Prostate gland (tissue), 2 donors: ENCODE results near the gene DIS3L2. TPM values are rescaled to one million over a fixed set of nuclear protein-coding genes. Genes with fewer than 3 reads are reported as not detected.

ENCODE experiments used
- DNase-seq: peaks from one replicate; pipeline ENCODE4 v3.0.0-alpha.2; 2019; ENCODE audit warnings: low spot score
- H3K27ac ChIP-seq, 2 donors: fragments of 200-600 bp; sonication (generic); 2 replicates each; pipeline ENCODE4 v1.5.1; 2017 to 2019
- H3K27me3 ChIP-seq: fragments of 200-600 bp; sonication (generic); replicated peaks from 2 replicates; pipeline ENCODE4 v1.5.1; 2019; ENCODE audit not compliant: insufficient read depth
- H3K36me3 ChIP-seq, 2 donors: fragments of 200-600 bp; sonication (generic); 1 replicate in 1 of 2; 2 replicates in 1 of 2; pipeline versions ENCODE4 v1.5.1 to v1.8.1; 2017 to 2019
- H3K4me1 ChIP-seq: fragments of 200-600 bp; sonication (generic); replicated peaks from 2 replicates; pipeline ENCODE4 v1.5.1; 2019
- H3K4me3 ChIP-seq, 2 donors: fragments of 200-600 bp; sonication (generic); 2 replicates each; pipeline ENCODE4 v1.5.1; 2017 to 2019
- H3K9me3 ChIP-seq: fragments of 200-600 bp; sonication (generic); 2 replicates; pipeline ENCODE4 v1.5.1; 2017
- CTCF ChIP-seq, 4 experiments: fragments of 200-600 bp in 2 of 4; fragments of 450-650 bp in 2 of 4; sonication (generic) in 2 of 4; IDR thresholded peaks; 1 replicate in 3 of 4; 2 replicates in 1 of 4; pipeline ENCODE4 v1.5.1; 2016 to 2019; ENCODE audit warnings: antibody characterized with exemption in 4 of 4, mild to moderate bottlenecking in 2 of 4, moderate library complexity in 2 of 4
- POLR2A ChIP-seq: fragments of 450-650 bp; IDR thresholded peaks from one replicate; pipeline ENCODE4 v1.6.1; 2016; ENCODE audit warnings: antibody characterized with exemption, mild to moderate bottlenecking
- POLR2AphosphoS5 ChIP-seq: sonication (generic); formaldehyde crosslinking; IDR thresholded peaks from one replicate; pipeline ENCODE4 v1.6.1; 2017; ENCODE audit warnings: antibody characterized with exemption
- WGBS: methylation state at CpG from one replicate; pipeline ENCODE4 v1.1.5; 2018; 5-methylcytosine and 5-hydroxymethylcytosine counted together
- intact Hi-C: fragments of 100-400 bp; cut with DNase I; formaldehyde crosslinking; loops from one replicate; pipeline ENCODE4 v1.14.2; 2022
- total RNA-seq, 2 donors: library from RNA; depleted of rRNA; stranded (reverse); fragments of >200 nt; gene quantifications; one replicate each; pipeline ENCODE4 v1.1.0, GENCODE V29; 2016

Gene DIS3L2
- total RNA-seq, 2 donors from 2014 or later: 30.1 to 71.3 TPM

DNA sequence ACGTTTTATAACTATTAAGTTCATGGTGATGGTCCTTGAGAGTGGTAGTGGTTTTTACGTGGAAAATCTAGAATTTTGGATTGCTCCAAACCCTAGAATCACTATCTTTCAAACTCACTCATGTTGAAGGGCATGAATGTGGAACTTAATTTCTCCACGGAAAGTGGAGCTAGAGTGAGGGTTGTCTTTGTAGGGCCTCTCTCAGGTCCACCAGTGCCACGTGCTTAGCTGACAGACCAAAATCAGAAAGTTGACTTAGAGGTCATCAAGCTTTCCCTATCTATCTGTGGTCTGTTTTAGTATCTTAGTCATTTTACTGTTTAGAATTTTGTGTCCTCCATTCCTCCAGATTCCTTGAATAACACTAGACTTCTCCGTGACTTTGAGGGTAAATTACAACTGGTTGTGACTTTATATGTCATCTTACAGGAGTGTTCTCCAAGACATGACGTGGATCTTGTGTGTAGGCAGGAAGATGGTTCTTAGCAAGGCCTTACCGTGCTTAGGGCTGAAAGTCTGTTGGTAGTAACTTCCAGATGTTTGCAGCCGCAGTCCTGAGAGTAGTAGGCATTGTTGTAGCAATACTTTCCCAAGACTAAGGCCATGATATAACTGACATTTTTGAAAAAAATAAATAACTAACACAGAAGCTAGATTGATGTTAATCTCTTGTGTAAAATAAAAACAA is 26.8 kb downstream of the DIS3L2 start:
- Histone ChIP-seq H3K9me3 (no peaks in the 10 kb centered on the region), H3K4me3 (no peak overlapping the region), H3K36me3 (no peaks in the 10 kb centered on the region), H3K4me1 (no peaks in the 10 kb centered on the region), H3K27ac (no peak overlapping the region), H3K27me3 (no peaks in the 10 kb centered on the region)
- intact Hi-C loops: no loop called here
- WGBS: 84% methylated on average over 8 of the region's 8 CpGs
- TF ChIP-seq POLR2AphosphoS5 (no peak), POLR2A (no peak), CTCF (IDR thresholded peaks at IDR 0.05) (no peak)
- DNase-seq: no peak

DNA sequence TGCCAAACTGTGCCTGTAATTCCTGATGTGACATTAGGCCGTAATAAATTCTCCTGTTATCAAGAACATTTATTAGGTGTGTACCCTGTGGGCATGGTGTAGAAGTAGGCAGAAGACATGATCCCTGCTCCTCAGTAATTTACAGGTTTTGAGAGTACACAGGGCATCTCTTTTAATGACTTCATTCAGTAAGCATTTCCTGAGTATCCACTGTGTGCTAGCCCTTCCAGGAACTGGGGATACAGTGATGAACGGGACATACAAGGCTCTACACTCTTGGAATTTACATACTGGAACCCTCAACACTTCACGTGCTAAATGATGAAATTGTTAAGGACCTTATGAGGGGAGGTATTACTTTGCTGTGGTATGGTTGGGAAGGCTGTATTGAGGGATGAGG is 30.2 kb downstream of the DIS3L2 start:
- Histone ChIP-seq H3K36me3 (no peaks in the 10 kb centered on the region), H3K4me3 (no peak overlapping the region), H3K27ac (no peak overlapping the region), H3K4me1 (no peaks in the 10 kb centered on the region), H3K27me3 (no peaks in the 10 kb centered on the region), H3K9me3 (no peaks in the 10 kb centered on the region)
- TF ChIP-seq CTCF (IDR thresholded peaks at IDR 0.05) (no peak), POLR2AphosphoS5 (no peak)
- WGBS: 61% methylated on average over 3 of the region's 3 CpGs
- DNase-seq: no peak
- intact Hi-C loops: no loop called here

- H3K27ac ChIP-seq: no peak overlapping the region
- H3K36me3 ChIP-seq: no peaks in the 10 kb centered on the region
- 70% methylated on average over 5 of the region's 5 CpGs for WGBS
- no peak overlapping the region for H3K4me3 ChIP-seq
- no peak for TF ChIP-seq POLR2AphosphoS5
- TF ChIP-seq POLR2A: no peak
- TF ChIP-seq CTCF (IDR thresholded peaks at IDR 0.05): no peak
- no peaks in the 10 kb centered on the region for H3K4me1 ChIP-seq
- no peaks in the 10 kb centered on the region for H3K9me3 ChIP-seq
- DNase-seq: no peak
- no peaks in the 10 kb centered on the region for H3K27me3 ChIP-seq
- intact Hi-C loops: no loop called here
Measured at GRCh38 chr2:231992888-231993287, 31.4 kb downstream of the DIS3L2 start.

- Histone ChIP-seq H3K27ac (no peak overlapping the region), H3K9me3 (no peaks in the 10 kb centered on the region), H3K4me1 (no peaks in the 10 kb centered on the region), H3K27me3 (no peaks in the 10 kb centered on the region), H3K4me3 (no peak overlapping the region), H3K36me3 (no peaks in the 10 kb centered on the region)
- intact Hi-C loops: no loop called here
- 86% methylated on average over 2 of the region's 2 CpGs for WGBS
- no peak for DNase-seq
- TF ChIP-seq POLR2AphosphoS5: no peak
- no peak for TF ChIP-seq POLR2A
- TF ChIP-seq CTCF (IDR thresholded peaks at IDR 0.05): no peak
Measured at GRCh38 chr2:231996797-231997540, 35.5 kb downstream of the DIS3L2 start.

GRCh38 chr2:231998046-231998445 is 36.5 kb downstream of the DIS3L2 start:
- no peak for DNase-seq
- intact Hi-C loops: no loop called here
- no peak overlapping the region for H3K4me3 ChIP-seq
- H3K36me3 ChIP-seq: no peaks in the 10 kb centered on the region
- no peak overlapping the region for H3K27ac ChIP-seq
- TF ChIP-seq POLR2A (no peak), CTCF (IDR thresholded peaks at IDR 0.05) (no peak), POLR2AphosphoS5 (no peak)
- H3K27me3 ChIP-seq: no peaks in the 10 kb centered on the region
- H3K9me3 ChIP-seq: no peaks in the 10 kb centered on the region
- no peaks in the 10 kb centered on the region for H3K4me1 ChIP-seq
